HG02642 (cell line): ENCODE measurements around the gene MAP7D1.
"Not testable (repeated sequence)": the region's sequence is repeated elsewhere in the genome, so short reads cannot be mapped to it uniquely, and the experiment has no call there.

Experiments
- ATAC-seq: cut with Tn5 transposase; IDR thresholded peaks from one replicate; pipeline ENCODE4 v1.9.1; 2021; ENCODE audit warnings: mild to moderate bottlenecking; ENCODE audit not compliant: unreplicated experiment, poor library complexity

The MAP7D1 gene

GRCh38 chr1:36150296-36151133 lies 5.4 kb upstream of the MAP7D1 start:
- ATAC-seq = peak; percentile 41

- ATAC-seq = no peak
Measured at GRCh38 chr1:36151134-36151844, 4.7 kb upstream of the MAP7D1 start.

GRCh38 chr1:36151845-36152203 lies 4.1 kb upstream of the MAP7D1 start:
- no peak for ATAC-seq

GRCh38 chr1:36153476-36153875 lies 2.5 kb upstream of the MAP7D1 start:
- no peak for ATAC-seq

- no peak for ATAC-seq
Measured at GRCh38 chr1:36154335-36154734, 1.6 kb upstream of the MAP7D1 start.

GRCh38 chr1:36154765-36155407 lies 1.1 kb upstream of the MAP7D1 start:
- no peak for ATAC-seq

- peak; percentile 1 for ATAC-seq
Measured at GRCh38 chr1:36156329-36157114, 562 bp downstream of the MAP7D1 start.

- ATAC-seq = no peak
Measured at GRCh38 chr1:36157115-36157903, 1.3 kb downstream of the MAP7D1 start.

- ATAC-seq = no peak
Measured at GRCh38 chr1:36157973-36158826, 2.2 kb downstream of the MAP7D1 start.

GRCh38 chr1:36158827-36159252 lies 2.9 kb downstream of the MAP7D1 start:
- ATAC-seq = not testable (repeated sequence)

- ATAC-seq = no peak
Measured at GRCh38 chr1:36159614-36160387, 3.8 kb downstream of the MAP7D1 start.

GRCh38 chr1:36160388-36160948 lies 4.5 kb downstream of the MAP7D1 start:
- no peak for ATAC-seq

GRCh38 chr1:36160949-36161485 lies 5.1 kb downstream of the MAP7D1 start:
- ATAC-seq = no peak

GRCh38 chr1:36161641-36162531 lies 5.9 kb downstream of the MAP7D1 start:
- peak; percentile 40 for ATAC-seq

- ATAC-seq = no peak
Measured at GRCh38 chr1:36162680-36163239, 6.8 kb downstream of the MAP7D1 start.

GRCh38 chr1:36163426-36163825 lies 7.5 kb downstream of the MAP7D1 start:
- no peak for ATAC-seq
